Smooth muscle cell (in vitro differentiated cells): Measurements from ENCODE around the gene MED28. TPM values are rescaled to one million over a fixed set of nuclear protein-coding genes. Genes with fewer than 3 reads are reported as not detected.
"Not testable (repeated sequence)": the region's sequence is repeated elsewhere in the genome, so short reads cannot be mapped to it uniquely, and the experiment has no call there.

Experiments
- DNase-seq: peaks from one replicate; lab custom pipeline; 2025; ENCODE audit not compliant: unreplicated experiment; lab: John Stamatoyannopoulos, UW
- H2AFZ ChIP-seq: fragments of 200-600 bp; sonication (generic); 2 replicates; pipeline ENCODE4 v1.6.0; 2016; ENCODE audit warnings: antibody characterized with exemption, low read depth, mild to moderate bottlenecking
- H3F3A ChIP-seq: fragments of 200-600 bp; sonication (generic); 2 replicates; pipeline ENCODE4 v1.6.0; 2017; ENCODE audit warnings: antibody characterized with exemption, low read depth
- H3K27ac ChIP-seq: fragments of 200-600 bp; sonication (generic); 2 replicates; pipeline ENCODE4 v1.5.1; 2016; ENCODE audit warnings: low read depth, mild to moderate bottlenecking
- H3K27me3 ChIP-seq: fragments of 200-600 bp; sonication (generic); 2 replicates; pipeline ENCODE4 v1.6.1; 2016; ENCODE audit warnings: low read depth, mild to moderate bottlenecking
- H3K36me3 ChIP-seq: fragments of 200-600 bp; sonication (generic); 2 replicates; pipeline ENCODE4 v1.5.1; 2016; ENCODE audit warnings: low read depth
- H3K4me1 ChIP-seq: fragments of 200-600 bp; sonication (generic); 2 replicates; pipeline ENCODE4 v1.5.1; 2016; ENCODE audit warnings: low read depth
- H3K4me2 ChIP-seq: fragments of 200-600 bp; sonication (generic); 2 replicates; pipeline ENCODE4 v1.6.0; 2016; ENCODE audit warnings: mild to moderate bottlenecking
- H3K4me3 ChIP-seq: fragments of 200-600 bp; sonication (generic); 2 replicates; pipeline ENCODE4 v1.5.1; 2016; ENCODE audit warnings: mild to moderate bottlenecking
- H3K79me2 ChIP-seq: fragments of 200-600 bp; sonication (generic); 2 replicates; pipeline ENCODE4 v1.6.0; 2016; ENCODE audit warnings: low read depth, mild to moderate bottlenecking
- H3K9ac ChIP-seq: fragments of 200-600 bp; sonication (generic); 2 replicates; pipeline ENCODE4 v1.6.0; 2016; ENCODE audit warnings: low read depth
- H3K9me3 ChIP-seq: fragments of 200-600 bp; sonication (generic); replicated peaks from 2 replicates; pipeline ENCODE4 v1.5.1; 2016; ENCODE audit warnings: low read depth
- H4K20me1 ChIP-seq: fragments of 200-600 bp; sonication (generic); 2 replicates; pipeline ENCODE4 v1.6.0; 2016; ENCODE audit warnings: low read depth
- CTCF ChIP-seq: fragments of 200-600 bp; sonication (generic); IDR thresholded peaks from 2 replicates; pipeline ENCODE4 v1.5.1; 2017; ENCODE audit warnings: borderline replicate concordance, mild to moderate bottlenecking, antibody characterized with exemption; ENCODE audit not compliant: insufficient read depth, poor library complexity, severe bottlenecking
- WGBS: methylation state at CpG from one replicate; pipeline ENCODE4 v1.1.7; 2016; ENCODE audit warnings: low lambda C conversion rate; 5-methylcytosine and 5-hydroxymethylcytosine counted together
- polyA plus RNA-seq: library from polyadenylated mRNA; unstranded; fragments of >200 nt; fragmentation: Nextera tagmentation; extraction: Ambion mirVana; gene quantifications from 2 replicates; pipeline ENCODE4 v1.2.1, GENCODE V29; 2016
- total RNA-seq: library from RNA; depleted of rRNA; stranded (reverse); fragments of >200 nt; gene quantifications from 2 replicates; pipeline ENCODE4 v1.2.3, GENCODE V29; 2014

MED28 gene
- total and polyA plus RNA-seq, 2 experiments from 2014 or later, result 10.9 to 39.5 TPM

GRCh38 chr4:17574206-17574605 is 40.2 kb upstream of the MED28 start:
- Histone ChIP-seq H3K9ac (no peak overlapping the region), H3K4me2 (no peak overlapping the region), H3F3A (no peaks in the 10 kb centered on the region), H3K36me3 (no peaks in the 10 kb centered on the region), H3K27me3 (no peaks in the 10 kb centered on the region), H3K9me3 (no peaks in the 10 kb centered on the region), H4K20me1 (no peaks in the 10 kb centered on the region), H3K4me3 (no peak overlapping the region), H3K27ac (no peak overlapping the region), H3K79me2 (peaks cover 3% of the 10 kb centered on the region), H3K4me1 (peaks cover 6% of the 10 kb centered on the region), H2AFZ (no peak overlapping the region)
- TF ChIP-seq CTCF, result no peak
- no peak for DNase-seq
- 91% methylated on average over 4 of the region's 4 CpGs for WGBS

GRCh38 chr4:17575177-17575576 is 39.3 kb upstream of the MED28 start:
- H3K79me2 ChIP-seq, H3K27me3 ChIP-seq, H4K20me1 ChIP-seq, H3K9me3 ChIP-seq, H3K4me2 ChIP-seq, H3K9ac ChIP-seq, DNase-seq, H3K36me3 ChIP-seq, H3F3A ChIP-seq, H3K4me1 ChIP-seq, H3K4me3 ChIP-seq, H2AFZ ChIP-seq, H3K27ac ChIP-seq: not testable (repeated sequence)
- WGBS, result 97% methylated on average over 12 of the region's 12 CpGs

- TF ChIP-seq CTCF, result no peak
- Histone ChIP-seq H3K27me3 (no peaks in the 10 kb centered on the region), H3K9me3 (no peaks in the 10 kb centered on the region), H3K4me2 (peak within 1 kb of the TSS; percentile 91), H3K4me3 (peak within 1 kb of the TSS; percentile 68), H3K79me2 (peaks cover 7% of the 10 kb centered on the region), H3K9ac (peak within 1 kb of the TSS; percentile 86), H3F3A (no peaks in the 10 kb centered on the region), H2AFZ (peak within 1 kb of the TSS; percentile 88), H3K36me3 (no peaks in the 10 kb centered on the region), H3K4me1 (peaks cover 6% of the 10 kb centered on the region), H3K27ac (peak within 1 kb of the TSS; percentile 79), H4K20me1 (no peaks in the 10 kb centered on the region)
- peak; percentile 97 for DNase-seq
- WGBS, result 1% methylated on average over 62 of the region's 91 CpGs
Observed at GRCh38 chr4:17576932-17577664, 37.3 kb upstream of the MED28 start, which contains the start of gene LAP3. TSS of gene LAP3 (plus strand) at chr4:17577198. CDS start at chr4:17577466, 268 bp downstream.

- TF ChIP-seq CTCF, result no peak
- H3K9ac ChIP-seq, result peak overlapping the region; percentile 84
- WGBS, result 13% methylated on average over 33 of the region's 33 CpGs
Observed at GRCh38 chr4:17577665-17578481, 36.6 kb upstream of the MED28 start.

More at GRCh38 chr4:17577665-17578481, 36.6 kb upstream of the MED28 start:
- Histone ChIP-seq H2AFZ (peak overlapping the region; percentile 88), H3F3A (no peaks in the 10 kb centered on the region), H3K36me3 (peaks cover 2% of the 10 kb centered on the region), H3K27me3 (no peaks in the 10 kb centered on the region), H3K27ac (peak overlapping the region; percentile 79), H4K20me1 (no peaks in the 10 kb centered on the region), H3K9me3 (no peaks in the 10 kb centered on the region), H3K4me3 (peak overlapping the region; percentile 68), H3K4me2 (peak overlapping the region; percentile 91), H3K79me2 (peaks cover 7% of the 10 kb centered on the region), H3K4me1 (peaks cover 6% of the 10 kb centered on the region)
- DNase-seq, result no peak
